HUES6 (cell line): ENCODE data around the gene IL36A.

ENCODE experiments used
- H3K27ac ChIP-seq: 2 replicates; pipeline ENCODE4 v1.7.0; 2013; ENCODE audit warnings: low read depth, mild to moderate bottlenecking, low read length, inconsistent platforms
- H3K27me3 ChIP-seq: 2 replicates; pipeline ENCODE4 v1.6.1; 2013; ENCODE audit warnings: low read length; ENCODE audit not compliant: control insufficient read depth, insufficient read depth
- H3K36me3 ChIP-seq: 2 replicates; pipeline ENCODE4 v1.6.1; 2013; ENCODE audit warnings: low read length; ENCODE audit not compliant: control insufficient read depth, insufficient read depth
- H3K4me1 ChIP-seq: 2 replicates; pipeline ENCODE4 v1.6.1; 2013; ENCODE audit warnings: low read length; ENCODE audit not compliant: control insufficient read depth, insufficient read depth
- H3K4me3 ChIP-seq: 2 replicates; pipeline ENCODE4 v1.5.1; 2013; ENCODE audit warnings: low read depth, low read length
- H3K9ac ChIP-seq: one replicate; pipeline ENCODE4 v1.6.1; 2013; ENCODE audit warnings: mild to moderate bottlenecking, low read length
- H3K9me3 ChIP-seq: 2 replicates; pipeline ENCODE4 v1.6.1; 2013; ENCODE audit warnings: low read depth, low read length; ENCODE audit not compliant: control insufficient read depth, insufficient read depth

IL36A gene

GRCh38 chr2:113024764-113025163 is 19.5 kb downstream of the IL36A start:
- no peak overlapping the region for H3K27ac ChIP-seq
- H3K4me1 ChIP-seq = no peaks in the 10 kb centered on the region; the same call in 1 of the 2 replicates
- no peak overlapping the region for H3K9ac ChIP-seq
- H3K9me3 ChIP-seq = no peaks in the 10 kb centered on the region
- H3K4me3 ChIP-seq = no peak overlapping the region
- H3K27me3 ChIP-seq = peaks cover 29% of the 10 kb centered on the region; the same call in 1 of the 2 replicates
- H3K36me3 ChIP-seq = no peaks in the 10 kb centered on the region

- Histone ChIP-seq H3K36me3 (no peaks in the 10 kb centered on the region), H3K4me3 (no peak overlapping the region), H3K9ac (no peak overlapping the region), H3K9me3 (no peaks in the 10 kb centered on the region), H3K4me1 (no peaks in the 10 kb centered on the region; the same call in 1 of the 2 replicates), H3K27me3 (peaks cover 29% of the 10 kb centered on the region; the same call in 1 of the 2 replicates), H3K27ac (no peak overlapping the region)
Observed at GRCh38 chr2:113025737-113026136, 20.5 kb downstream of the IL36A start.

- no peak overlapping the region for H3K9ac ChIP-seq
- H3K4me3 ChIP-seq = no peak overlapping the region
- no peaks in the 10 kb centered on the region for H3K9me3 ChIP-seq
- H3K27me3 ChIP-seq = peaks cover 26% of the 10 kb centered on the region; the same call in 1 of the 2 replicates
- H3K27ac ChIP-seq = no peak overlapping the region
- H3K4me1 ChIP-seq = no peaks in the 10 kb centered on the region; the same call in 1 of the 2 replicates
- no peaks in the 10 kb centered on the region for H3K36me3 ChIP-seq
Observed at GRCh38 chr2:113027691-113028090, 22.4 kb downstream of the IL36A start.

- no peaks in the 10 kb centered on the region for H3K36me3 ChIP-seq
- no peaks in the 10 kb centered on the region for H3K9me3 ChIP-seq
- H3K27me3 ChIP-seq = peaks cover 22% of the 10 kb centered on the region; the same call in 1 of the 2 replicates
- H3K4me3 ChIP-seq = no peak overlapping the region
- no peak overlapping the region for H3K27ac ChIP-seq
- no peaks in the 10 kb centered on the region; the same call in 1 of the 2 replicates for H3K4me1 ChIP-seq
- H3K9ac ChIP-seq = no peak overlapping the region
Observed at GRCh38 chr2:113028112-113028511, 22.9 kb downstream of the IL36A start.

GRCh38 chr2:113032737-113033136 is 27.5 kb downstream of the IL36A start:
- no peak overlapping the region for H3K4me3 ChIP-seq
- no peak overlapping the region for H3K9ac ChIP-seq
- H3K27ac ChIP-seq = no peak overlapping the region
- H3K9me3 ChIP-seq = no peaks in the 10 kb centered on the region
- no peaks in the 10 kb centered on the region; the same call in 1 of the 2 replicates for H3K4me1 ChIP-seq
- peaks cover 3% of the 10 kb centered on the region; the same call in 1 of the 2 replicates for H3K27me3 ChIP-seq
- H3K36me3 ChIP-seq = no peaks in the 10 kb centered on the region

GRCh38 chr2:113034016-113034415 is 28.8 kb downstream of the IL36A start:
- Histone ChIP-seq H3K4me1 (no peaks in the 10 kb centered on the region), H3K36me3 (no peaks in the 10 kb centered on the region), H3K4me3 (no peak overlapping the region), H3K27me3 (peaks cover 8% of the 10 kb centered on the region; the same call in 1 of the 2 replicates), H3K9me3 (no peaks in the 10 kb centered on the region), H3K9ac (no peak overlapping the region), H3K27ac (no peak overlapping the region)

- Histone ChIP-seq H3K36me3 (no peaks in the 10 kb centered on the region), H3K9me3 (no peaks in the 10 kb centered on the region), H3K4me1 (no peaks in the 10 kb centered on the region), H3K27ac (no peak overlapping the region), H3K4me3 (no peak overlapping the region), H3K27me3 (peaks cover 4% of the 10 kb centered on the region; the same call in 1 of the 2 replicates), H3K9ac (no peak overlapping the region)
Observed at GRCh38 chr2:113036763-113037162, 31.5 kb downstream of the IL36A start.

GRCh38 chr2:113038291-113038690 is 33.0 kb downstream of the IL36A start:
- H3K4me3 ChIP-seq = no peak overlapping the region
- H3K9ac ChIP-seq = no peak overlapping the region
- H3K27me3 ChIP-seq = peaks cover 4% of the 10 kb centered on the region; the same call in 1 of the 2 replicates
- H3K36me3 ChIP-seq = no peaks in the 10 kb centered on the region
- no peaks in the 10 kb centered on the region for H3K4me1 ChIP-seq
- no peaks in the 10 kb centered on the region for H3K9me3 ChIP-seq
- no peak overlapping the region for H3K27ac ChIP-seq

- Histone ChIP-seq H3K9me3 (no peaks in the 10 kb centered on the region), H3K9ac (no peak overlapping the region), H3K27me3 (peaks cover 4% of the 10 kb centered on the region; the same call in 1 of the 2 replicates), H3K4me1 (no peaks in the 10 kb centered on the region), H3K27ac (no peak overlapping the region), H3K36me3 (no peaks in the 10 kb centered on the region), H3K4me3 (no peak overlapping the region)
Observed at GRCh38 chr2:113039158-113039557, 33.9 kb downstream of the IL36A start.

GRCh38 chr2:113039719-113040118 is 34.5 kb downstream of the IL36A start:
- H3K27ac ChIP-seq = no peak overlapping the region
- H3K9me3 ChIP-seq = no peaks in the 10 kb centered on the region
- H3K36me3 ChIP-seq = no peaks in the 10 kb centered on the region
- H3K27me3 ChIP-seq = peaks cover 4% of the 10 kb centered on the region; the same call in 1 of the 2 replicates
- no peak overlapping the region for H3K9ac ChIP-seq
- H3K4me3 ChIP-seq = no peak overlapping the region
- no peaks in the 10 kb centered on the region for H3K4me1 ChIP-seq

GRCh38 chr2:113041871-113042270 is 36.6 kb downstream of the IL36A start:
- peaks cover 4% of the 10 kb centered on the region; the same call in 1 of the 2 replicates for H3K27me3 ChIP-seq

More at GRCh38 chr2:113041871-113042270, 36.6 kb downstream of the IL36A start:
- Histone ChIP-seq H3K9ac (no peak overlapping the region), H3K9me3 (no peaks in the 10 kb centered on the region), H3K4me1 (no peaks in the 10 kb centered on the region), H3K36me3 (no peaks in the 10 kb centered on the region), H3K27ac (no peak overlapping the region), H3K4me3 (no peak overlapping the region)
